ENCODE measurements around the gene SBF1. TPM values are rescaled to one million over a fixed set of nuclear protein-coding genes. Genes with fewer than 3 reads are reported as not detected.

The SBF1 gene
- total RNA-seq, 1 donor from 2014 or later = 144 TPM

GRCh38 chr22:50475652-50476002, 792 bp upstream of the SBF1 start:
- ChIA-PET CTCF (no interaction called here), POLR2A (no interaction called here)
- peaks cover 2% of the 10 kb centered on the region for H3K36me3 Mint-ChIP-seq (ENCODE audit: low read depth)
- H3K27me3 Mint-ChIP-seq = no peaks in the 10 kb centered on the region
- ATAC-seq (ENCODE audit: low read depth) = no peak
- TF ChIP-seq CTCF (IDR thresholded peaks at IDR 0.05) = no peak
- H3K4me3 Mint-ChIP-seq = peak overlapping the region; percentile 66
- no peak for DNase-seq
- intact Hi-C loops (cut with micrococcal nuclease) = loop anchor here (1.0 to 10.0 kb wide), 5 partner anchors 32 to 541 kb away; partner anchors contain the start of genes LMF2, SCO2, TUBGCP6 and TYMP
- H3K27ac Mint-ChIP-seq = peak overlapping the region; percentile 74
- H3K4me1 Mint-ChIP-seq = peaks cover 44% of the 10 kb centered on the region
- H3K9me3 Mint-ChIP-seq = no peaks in the 10 kb centered on the region

DNA sequence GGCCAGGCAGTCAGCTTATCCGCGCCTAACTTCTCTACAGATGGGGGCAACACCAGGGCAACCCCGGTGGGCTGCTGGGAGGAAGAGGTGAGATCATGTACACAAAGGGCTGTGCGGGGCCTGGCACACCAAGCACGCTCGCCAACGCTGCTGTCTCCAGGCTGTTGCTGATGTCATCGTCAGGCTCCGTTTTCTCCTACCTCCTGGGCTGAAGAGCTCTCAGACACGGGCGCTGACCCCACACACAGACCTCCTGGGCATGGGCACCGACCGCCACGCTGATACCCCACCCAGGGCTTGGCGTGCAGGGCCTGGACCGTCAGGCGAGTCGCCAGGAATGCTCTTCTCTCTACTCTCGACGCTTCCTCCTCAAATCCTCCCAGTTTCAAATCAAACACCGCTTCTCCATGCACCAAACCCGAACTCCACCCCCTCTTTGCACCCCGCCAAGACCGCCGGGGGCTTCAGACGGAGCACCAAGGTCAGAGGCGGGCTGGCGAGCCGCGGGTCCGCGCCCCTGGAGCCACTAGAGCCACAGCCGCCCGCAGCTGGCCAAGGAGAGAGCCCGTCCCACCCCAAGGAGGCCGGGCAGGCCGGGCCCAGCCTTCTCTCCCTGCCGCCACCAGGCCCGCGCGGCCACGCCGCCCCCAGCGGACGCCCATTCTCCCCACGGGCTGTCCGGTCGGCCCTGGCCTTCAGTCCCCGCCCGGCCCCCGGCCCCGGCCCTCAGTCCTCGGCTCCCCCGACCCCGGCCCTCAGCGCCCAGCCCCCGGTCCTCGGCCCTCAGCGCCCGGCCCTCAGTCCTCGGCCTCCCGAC, 772 bp downstream of the SBF1 start:
- ATAC-seq (ENCODE audit: low read depth) = no peak
- H3K27me3 Mint-ChIP-seq = no peaks in the 10 kb centered on the region
- H3K4me1 Mint-ChIP-seq = peaks cover 57% of the 10 kb centered on the region

DNA sequence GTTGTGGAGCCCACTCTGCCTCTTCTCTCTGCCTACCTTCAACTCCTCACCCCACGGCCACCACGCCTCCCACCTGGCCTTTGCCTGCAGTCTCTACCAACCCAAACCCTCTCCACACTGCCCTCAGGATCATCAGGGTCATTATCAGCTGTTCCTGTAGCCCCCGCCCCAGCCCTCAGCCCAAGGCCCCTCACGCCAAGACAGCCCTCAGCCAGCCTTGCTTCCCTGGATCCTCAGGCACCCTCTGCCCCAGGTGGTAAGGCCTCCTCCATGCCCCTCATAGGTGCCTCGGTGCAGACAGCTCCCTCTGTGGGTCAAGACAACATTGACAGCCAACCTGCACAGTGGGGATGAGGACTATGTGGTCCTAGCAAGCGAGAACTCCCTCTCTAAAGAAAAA, 1.7 kb downstream of the SBF1 start:
- Mint-ChIP-seq H3K27me3 (no peaks in the 10 kb centered on the region), H3K4me3 (peak overlapping the region; percentile 88), H3K9me3 (no peaks in the 10 kb centered on the region), H3K27ac (peak overlapping the region; percentile 63), H3K36me3 (ENCODE audit: low read depth) (peaks cover 4% of the 10 kb centered on the region), H3K4me1 (peaks cover 65% of the 10 kb centered on the region)
- ATAC-seq (ENCODE audit: low read depth) (no peak), DNase-seq (no peak)
- intact Hi-C loops (cut with micrococcal nuclease) = loop anchor here (5.0 to 10.0 kb wide), 4 partner anchors 69 to 538 kb away; partner anchors contain the start of gene TUBGCP6
- ChIA-PET POLR2A (interaction anchor here (0.7 to 1.4 kb wide), 3 partner anchors 29 to 54 kb away, joined by 3 to 6 read pairs (median 4); partner anchors contain the start of gene SCO2), CTCF (interaction anchor here (0.9 to 1.6 kb wide), 3 partner anchors 46 to 148 kb away, joined by 3 to 5 read pairs (median 4); partner anchors contain the start of gene SCO2)
- TF ChIP-seq CTCF (IDR thresholded peaks at IDR 0.05) = no peak

More for the DNA sequence above, 772 bp downstream of the SBF1 start:
- no peak for TF ChIP-seq CTCF (IDR thresholded peaks at IDR 0.05)
- peak overlapping the region; percentile 78 for H3K27ac Mint-ChIP-seq
- peak overlapping the region; percentile 88 for H3K4me3 Mint-ChIP-seq
- peaks cover 2% of the 10 kb centered on the region for H3K36me3 Mint-ChIP-seq (ENCODE audit: low read depth)
- no peaks in the 10 kb centered on the region for H3K9me3 Mint-ChIP-seq
- CTCF ChIA-PET = interaction anchor here (1.3 kb wide), 1 partner anchor 147 kb away, joined by 5 read pairs; no protein-coding TSS in a partner anchor
- intact Hi-C loops (cut with micrococcal nuclease) = loop anchor here (2.0 to 10.0 kb wide), 5 partner anchors 57 to 539 kb away; partner anchors contain the start of genes TUBGCP6 and TYMP
- POLR2A ChIA-PET = interaction anchor here (0.5 to 1.4 kb wide), 2 partner anchors 51 to 96 kb away, joined by 5 to 6 read pairs; partner anchors contain the start of gene SCO2
- no peak for DNase-seq

- peak overlapping the region; percentile 88 for H3K27ac Mint-ChIP-seq
- H3K4me1 Mint-ChIP-seq = peaks cover 71% of the 10 kb centered on the region
- peak overlapping the region; percentile 48 for H3K4me3 Mint-ChIP-seq
- H3K36me3 Mint-ChIP-seq (ENCODE audit: low read depth) = peaks cover 10% of the 10 kb centered on the region
- CTCF ChIA-PET = interaction anchor here (1.6 kb wide), 1 partner anchor 53 kb away, joined by 4 read pairs; the partner anchor contains the start of gene SCO2
- DNase-seq = no peak
- POLR2A ChIA-PET = interaction anchor here (0.6 to 3.7 kb wide), 2 partner anchors 9 to 54 kb away, joined by 4 to 37 read pairs; partner anchors contain the start of gene SCO2
- no peak for ATAC-seq (ENCODE audit: low read depth)
- no peaks in the 10 kb centered on the region for H3K27me3 Mint-ChIP-seq
- intact Hi-C loops (cut with micrococcal nuclease) = loop anchor here (5.0 to 10.0 kb wide), 4 partner anchors 70 to 537 kb away; partner anchors contain the start of gene TUBGCP6
- TF ChIP-seq CTCF (IDR thresholded peaks at IDR 0.05) = no peak
- no peaks in the 10 kb centered on the region for H3K9me3 Mint-ChIP-seq
These were observed 2.9 kb downstream of the SBF1 start for GRCh38 chr22:50471962-50472361.

Measured in activated B cell treated with CpG ODN at 0.5 μM for 24 hours (primary cell).